GM12878 (cell line): ENCODE results near the gene SPTLC3. TPM values are rescaled to one million over a fixed set of nuclear protein-coding genes. Genes with fewer than 3 reads are reported as not detected.

Experiments
- ATAC-seq: fragments of 200-7000 bp; cut with Tn5 transposase; 3 replicates; pipeline ENCODE4 v1.9.1; 2020; ENCODE audit warnings: mild to moderate bottlenecking, moderate library complexity
- BruUV-seq: library from RNA; stranded (reverse); fragments of 400-500 nt; replicated peaks from 2 replicates; lab custom pipeline; 2021; lab: Mats Ljungman, UMichigan
- CTCF ChIA-PET: fragments of 300-600 bp; sonication (Branson Sonifier 250); formaldehyde crosslinking; extraction: SDS; loops from one replicate; lab custom pipeline; 2021; ENCODE audit warnings: inconsistent platforms; lab: Yijun Ruan, JAX
- POLR2A ChIA-PET: fragments of 350-600 bp; formaldehyde crosslinking; extraction: SDS; loops from one replicate; lab custom pipeline; 2021; ENCODE audit warnings: inconsistent platforms; lab: Charles Lee
- RAD21 ChIA-PET: fragments of 300-600 bp; sonication (Branson Sonifier 250); formaldehyde crosslinking; loops from one replicate; lab custom pipeline; 2023; ENCODE audit warnings: antibody characterized with exemption; ENCODE audit not compliant: unreplicated experiment; lab: Charles Lee
- SMC1A ChIA-PET: fragments of 300-600 bp; sonication (Branson Sonifier 250); formaldehyde crosslinking; loops from one replicate; lab custom pipeline; 2023; ENCODE audit not compliant: unreplicated experiment, uncharacterized antibody; lab: Charles Lee
- DNase-seq: peaks from one replicate; pipeline ENCODE4 v3.0.0-alpha.2; 2011; ENCODE audit warnings: low read depth, low spot score
- FAIRE-seq: peaks from 3 replicates; lab custom pipeline; 2011; peaks lifted over from hg19 to GRCh38; lab: Jason Lieb, UNC
- H2AFZ ChIP-seq: 2 replicates; pipeline ENCODE4 v1.6.0; 2011; ENCODE audit warnings: low read depth, low read length, control low read depth; ENCODE audit not compliant: control insufficient read depth
- H3K27ac ChIP-seq: 2 replicates; pipeline ENCODE4 v1.5.1; 2011; ENCODE audit warnings: control low read depth; ENCODE audit not compliant: control insufficient read depth, insufficient read depth
- H3K27me3 ChIP-seq, 2 experiments: replicated peaks in 1 of 2; 2 replicates each; pipeline versions ENCODE4 v1.6.0 to v1.6.1; 2011; ENCODE audit warnings: low read length in 1 of 2; ENCODE audit not compliant: control insufficient read depth in 2 of 2, insufficient read depth in 2 of 2
- H3K36me3 ChIP-seq, 2 experiments: 2 replicates each; pipeline ENCODE4 v1.5.1; 2011; ENCODE audit warnings: low read length in 1 of 2; ENCODE audit not compliant: control insufficient read depth in 2 of 2, insufficient read depth in 2 of 2
- H3K4me1 ChIP-seq: 2 replicates; pipeline ENCODE4 v1.6.1; 2011; ENCODE audit warnings: mild to moderate bottlenecking, low read length, moderate library complexity, mixed read lengths; ENCODE audit not compliant: control insufficient read depth, insufficient read depth
- H3K4me2 ChIP-seq: 2 replicates; pipeline ENCODE4 v1.6.0; 2011; ENCODE audit warnings: control low read depth; ENCODE audit not compliant: control insufficient read depth, insufficient read depth
- H3K4me3 ChIP-seq: fragments of 200-600 bp; sonication (generic); 2 replicates; pipeline ENCODE4 v1.5.1; 2016
- H3K79me2 ChIP-seq: 2 replicates; pipeline ENCODE4 v1.6.0; 2011; ENCODE audit warnings: low read length; ENCODE audit not compliant: control insufficient read depth, insufficient read depth
- H3K9ac ChIP-seq: 2 replicates; pipeline ENCODE4 v1.8.0; 2011; ENCODE audit warnings: low read length, control low read depth, mixed read lengths; ENCODE audit not compliant: control insufficient read depth, insufficient read depth
- H3K9me3 ChIP-seq: replicated peaks from 3 replicates; pipeline ENCODE4 v1.5.1; 2011; ENCODE audit warnings: mild to moderate bottlenecking, low read length; ENCODE audit not compliant: control insufficient read depth, insufficient read depth
- H4K20me1 ChIP-seq: 2 replicates; pipeline ENCODE4 v1.6.0; 2011; ENCODE audit not compliant: control insufficient read depth, insufficient read depth
- EGR1 ChIP-seq, 2 experiments: IDR thresholded peaks; 1 replicate in 1 of 2; 2 replicates in 1 of 2; pipeline ENCODE4 v1.6.1; 2011 to 2012; ENCODE audit warnings: low read depth in 2 of 2, low read length in 2 of 2, borderline replicate concordance in 1 of 2, mild to moderate bottlenecking in 1 of 2, moderate library complexity in 1 of 2
- IKZF1 ChIP-seq: fragments of 450-650 bp; conservative IDR thresholded peaks from 2 replicates; pipeline ENCODE4 v1.6.1; 2017; ENCODE audit warnings: antibody characterized with exemption, mild to moderate bottlenecking
- JUND ChIP-seq: IDR thresholded peaks from 2 replicates; pipeline ENCODE4 v1.6.1; 2012; ENCODE audit warnings: low read depth, mild to moderate bottlenecking, low read length, improper control_type of control experiment, moderate library complexity
- KDM1A ChIP-seq: fragments of 200-600 bp; sonication (generic); IDR thresholded peaks from 2 replicates; pipeline ENCODE4 v1.6.1; 2016; ENCODE audit warnings: borderline replicate concordance
- NR2C2 ChIP-seq: IDR thresholded peaks from 2 replicates; pipeline ENCODE4 v1.6.1; 2011; ENCODE audit warnings: borderline replicate concordance, low read depth; ENCODE audit not compliant: control insufficient read depth, insufficient read length
- RBBP5 ChIP-seq: fragments of 200-600 bp; sonication (generic); conservative IDR thresholded peaks from 2 replicates; pipeline ENCODE4 v1.6.1; 2016
- USF2 ChIP-seq: IDR thresholded peaks from 2 replicates; pipeline ENCODE4 v1.6.1; 2011; ENCODE audit warnings: low read depth, low read length, improper control_type of control experiment, borderline replicate concordance
- YBX1 ChIP-seq: fragments of 450-650 bp; IDR thresholded peaks from 2 replicates; pipeline ENCODE4 v1.6.1; 2016; ENCODE audit warnings: antibody characterized with exemption
- WGBS: methylation state at CpG from one replicate; pipeline ENCODE4 v1.1.6; 2016; ENCODE audit warnings: low lambda C conversion rate; ENCODE audit not compliant: insufficient replicate concordance, insufficient coverage; ENCODE audit errors: missing lambda C conversion rate; 5-methylcytosine and 5-hydroxymethylcytosine counted together
- in situ Hi-C: fragments of 300-500 bp; cut with MboI; formaldehyde crosslinking; loops from 9 replicates; pipeline ENCODE4 v1.14.3; 2018; ENCODE audit warnings: mixed read lengths
- intact Hi-C: fragments of 100-400 bp; cut with micrococcal nuclease; formaldehyde crosslinking; loops from one replicate; pipeline ENCODE4 v1.14.2; 2022; ENCODE audit not compliant: unreplicated experiment
- polyA plus RNA-seq, 11 experiments: library from polyadenylated mRNA; depleted of rRNA in 4 of 11; unstranded in 6 of 11; stranded (reverse) in 5 of 11; fragments of >200 nt; fragmentation: Nextera tagmentation in 4 of 11; fragmentation: Illumina TruSeq in 1 of 11; extraction: Ambion mirVana in 4 of 11; extraction: Trizol in 1 of 11; gene quantifications; 1 replicate in 1 of 11; 2 replicates in 10 of 11; pipeline versions ENCODE4 v1.2.1 to v1.2.3, GENCODE V29; 2011 to 2016; ENCODE audit warnings: inconsistent platforms in 2 of 11, missing spikeins in 2 of 11, low read depth in 1 of 11
- total RNA-seq, 4 experiments: library from RNA; depleted of rRNA in 3 of 4; stranded (reverse); fragments of >200 nt in 3 of 4; fragmentation: Illumina TruSeq in 1 of 4; extraction: Trizol in 1 of 4; gene quantifications; 2 replicates each; pipeline versions ENCODE4 v1.2.1 to v1.2.3, GENCODE V29; 2013 to 2021

The SPTLC3 gene
- total and polyA plus RNA-seq, 10 of the 15 experiments (the other 5 are each of a cell fraction or from before 2014, with no cell fraction given): 0.04 to 0.29 (median 0.06) TPM; not detected in 7

DNA sequence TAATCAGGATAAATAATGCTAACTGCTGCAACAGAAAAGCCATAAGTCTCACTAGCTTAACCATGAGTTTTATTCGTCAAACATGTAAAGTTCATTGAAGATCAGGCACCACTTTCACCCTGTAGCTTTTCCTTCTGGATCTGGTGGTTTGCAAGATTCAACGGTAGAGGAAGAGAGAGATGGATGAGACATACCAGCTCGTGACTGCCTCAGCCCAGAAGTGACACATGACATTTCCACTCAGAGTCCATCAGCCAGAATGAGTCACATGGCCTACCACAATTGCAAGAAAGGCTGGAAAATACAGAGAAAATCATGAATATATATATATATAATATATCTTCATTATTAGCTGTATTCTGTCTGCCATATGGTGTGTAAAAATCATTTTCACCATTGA, 29.0 kb downstream of the SPTLC3 start (continued):
- TF ChIP-seq EGR1 (IDR thresholded peaks at IDR 0.05; ENCODE audit: borderline replicate concordance in 1 of 2, low read depth in 2 of 2, low read length in 2 of 2) (no peak), NR2C2 (no peak), KDM1A (no peak), IKZF1 (no peak), RBBP5 (no peak), USF2 (no peak), JUND (no peak)
- TF ChIP-seq, all 136 proteins: peak for 0

DNA sequence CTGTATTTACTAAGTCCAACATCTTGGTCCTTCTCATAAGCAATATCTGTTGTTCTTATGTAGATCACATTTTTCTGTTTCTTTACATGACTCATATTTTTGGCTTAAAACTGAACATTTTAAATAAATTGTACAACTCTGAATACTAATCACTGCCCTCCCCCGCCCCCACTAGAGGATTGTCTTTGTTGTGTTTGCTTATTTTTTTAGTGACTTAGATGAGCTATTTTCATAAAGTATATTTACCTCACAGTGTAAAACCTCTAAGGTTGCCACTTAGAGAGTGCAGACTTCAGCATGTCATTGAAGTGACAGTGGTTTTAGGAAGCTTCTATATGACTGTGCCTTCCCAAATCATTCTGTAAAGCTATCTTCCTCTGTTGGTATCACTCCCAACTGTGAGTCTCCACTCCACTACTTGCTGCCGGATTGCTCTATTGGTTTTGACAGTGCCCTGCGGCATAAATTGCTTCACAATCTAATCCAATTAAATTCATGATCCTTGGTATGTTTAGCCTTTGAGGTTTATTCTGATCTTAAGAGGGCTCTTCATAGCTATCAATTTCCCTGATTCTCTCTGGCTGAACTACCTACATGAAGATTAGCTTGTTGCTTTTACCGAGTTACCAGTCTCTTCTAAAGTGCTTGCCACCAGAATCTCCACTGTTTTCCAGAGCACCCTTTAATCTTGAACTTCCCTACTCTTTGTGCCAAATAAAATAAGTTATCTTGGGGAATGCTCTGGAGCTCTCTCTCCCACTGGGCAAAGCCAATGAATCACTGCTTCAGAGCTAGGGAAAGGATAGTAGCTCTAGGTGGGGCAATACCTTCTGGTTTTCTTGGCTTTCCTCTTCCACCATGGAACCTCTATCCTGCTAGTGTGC, 33.0 kb downstream of the SPTLC3 start:
- Histone ChIP-seq H3K79me2 (no peaks in the 10 kb centered on the region), H3K9ac (no peak overlapping the region), H3K36me3 (no peaks in the 10 kb centered on the region), H4K20me1 (no peaks in the 10 kb centered on the region), H3K4me3 (no peak overlapping the region), H3K27me3 (no peaks in the 10 kb centered on the region), H3K27ac (no peak overlapping the region), H3K4me2 (no peak overlapping the region), H3K4me1 (no peaks in the 10 kb centered on the region), H2AFZ (no peak overlapping the region), H3K9me3 (no peaks in the 10 kb centered on the region)
- ChIA-PET RAD21 (no interaction called here), CTCF (no interaction called here), SMC1A (interaction anchor here (0.5 kb wide), 1 partner anchor 218 kb away, joined by 3 read pairs; no protein-coding TSS in a partner anchor), POLR2A (interaction anchor here (0.6 kb wide), 1 partner anchor 1389 kb away, joined by 3 read pairs; no protein-coding TSS in a partner anchor)
- BruUV-seq: no TSS peak
- DNase-seq: no peak
- TF ChIP-seq NR2C2 (no peak), YBX1 (no peak)
- 29% methylated on average over 4 of the region's 4 CpGs for WGBS
- in situ Hi-C loops (no loop called here), intact Hi-C loops (no loop called here)
- FAIRE-seq: no peak
- no peak for ATAC-seq
